C4-2B (cell line): ENCODE results near the gene PRKCB.

Experiments
- ZFX ChIP-seq: fragments of 450-650 bp; IDR thresholded peaks from 2 replicates; pipeline ENCODE4 v1.6.1; 2017
- TF ChIP-seq, protein P1 (sequence below): fragments of 450-650 bp; conservative IDR thresholded peaks from 2 replicates; pipeline ENCODE4 v1.5.1; 2017; ENCODE audit warnings: mild to moderate bottlenecking

- TF ChIP-seq, protein P1, sequence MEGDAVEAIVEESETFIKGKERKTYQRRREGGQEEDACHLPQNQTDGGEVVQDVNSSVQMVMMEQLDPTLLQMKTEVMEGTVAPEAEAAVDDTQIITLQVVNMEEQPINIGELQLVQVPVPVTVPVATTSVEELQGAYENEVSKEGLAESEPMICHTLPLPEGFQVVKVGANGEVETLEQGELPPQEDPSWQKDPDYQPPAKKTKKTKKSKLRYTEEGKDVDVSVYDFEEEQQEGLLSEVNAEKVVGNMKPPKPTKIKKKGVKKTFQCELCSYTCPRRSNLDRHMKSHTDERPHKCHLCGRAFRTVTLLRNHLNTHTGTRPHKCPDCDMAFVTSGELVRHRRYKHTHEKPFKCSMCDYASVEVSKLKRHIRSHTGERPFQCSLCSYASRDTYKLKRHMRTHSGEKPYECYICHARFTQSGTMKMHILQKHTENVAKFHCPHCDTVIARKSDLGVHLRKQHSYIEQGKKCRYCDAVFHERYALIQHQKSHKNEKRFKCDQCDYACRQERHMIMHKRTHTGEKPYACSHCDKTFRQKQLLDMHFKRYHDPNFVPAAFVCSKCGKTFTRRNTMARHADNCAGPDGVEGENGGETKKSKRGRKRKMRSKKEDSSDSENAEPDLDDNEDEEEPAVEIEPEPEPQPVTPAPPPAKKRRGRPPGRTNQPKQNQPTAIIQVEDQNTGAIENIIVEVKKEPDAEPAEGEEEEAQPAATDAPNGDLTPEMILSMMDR, result no peak
- no peak for TF ChIP-seq ZFX
Observed at GRCh38 chr16:23962001-23962400, 126.2 kb downstream of the PRKCB start.
